HepG2 (cell line): ENCODE measurements around the gene APLF. TPM values are rescaled to one million over a fixed set of nuclear protein-coding genes. Genes with fewer than 3 reads are reported as not detected.
"Not testable (repeated sequence)": the region's sequence is repeated elsewhere in the genome, so short reads cannot be mapped to it uniquely, and the experiment has no call there.

ENCODE experiments used
- ATAC-seq: fragments of 200-7000 bp; cut with Tn5 transposase; 3 replicates; pipeline ENCODE4 v1.9.1; 2020; ENCODE audit warnings: mild to moderate bottlenecking, moderate library complexity
- BruUV-seq: library from RNA; stranded (reverse); fragments of 400-500 nt; replicated peaks from 2 replicates; lab custom pipeline; 2021; lab: Mats Ljungman, UMichigan
- CTCF ChIA-PET: fragments of 300-600 bp; formaldehyde crosslinking; extraction: SDS; loops from one replicate; lab custom pipeline; 2021; ENCODE audit warnings: low total read pairs, inconsistent platforms, low intra/inter-chr PET ratio; lab: Yijun Ruan, JAX
- POLR2A ChIA-PET: fragments of 350-600 bp; sonication (Branson Sonifier 250); formaldehyde crosslinking; loops from one replicate; lab custom pipeline; 2020; ENCODE audit warnings: antibody characterized with exemption, inconsistent platforms; lab: Yijun Ruan, JAX
- DNase-seq: peaks from one replicate; pipeline ENCODE4 v3.0.0-alpha.2; 2015; ENCODE audit warnings: low spot score
- FAIRE-seq: peaks from 3 replicates; lab custom pipeline; 2011; peaks lifted over from hg19 to GRCh38; lab: Jason Lieb, UNC
- H2AFZ ChIP-seq: one replicate; pipeline ENCODE4 v1.6.1; 2011; ENCODE audit warnings: low read length, inconsistent platforms
- H3K27ac ChIP-seq: fragments of 300-600 bp; 3 replicates; pipeline ENCODE4 v1.8.0; 2011; ENCODE audit warnings: mixed run types, mild to moderate bottlenecking, mixed read lengths, low read length, inconsistent platforms; ENCODE audit not compliant: insufficient read depth; ENCODE audit errors: extremely low read length
- H3K27me3 ChIP-seq, 2 experiments: fragments of 200-600 bp in 1 of 2; 2 replicates in 1 of 2; 3 replicates in 1 of 2; pipeline versions ENCODE4 v1.6.0 to v1.8.0; 2011; ENCODE audit warnings: low read length in 2 of 2, mild to moderate bottlenecking in 2 of 2, moderate library complexity in 2 of 2, inconsistent platforms in 1 of 2; ENCODE audit not compliant: insufficient read depth in 2 of 2, control insufficient read depth in 1 of 2
- H3K36me3 ChIP-seq, 2 experiments: fragments of 200-600 bp in 1 of 2; replicated peaks in 1 of 2; 2 replicates in 1 of 2; 3 replicates in 1 of 2; pipeline versions ENCODE4 v1.5.1 to v1.8.0; 2011; ENCODE audit warnings: low read length in 2 of 2, inconsistent platforms in 1 of 2; ENCODE audit not compliant: insufficient read depth in 2 of 2, control insufficient read depth in 1 of 2
- H3K4me1 ChIP-seq: 2 replicates; pipeline ENCODE4 v1.5.1; 2012; ENCODE audit warnings: low read length, inconsistent platforms; ENCODE audit not compliant: insufficient read depth
- H3K4me2 ChIP-seq: 2 replicates; pipeline ENCODE4 v1.6.0; 2011; ENCODE audit warnings: low read depth, low read length, inconsistent platforms
- H3K4me3 ChIP-seq, 3 experiments: fragments of 200-600 bp in 1 of 3; sonication (generic), shearing (Covaris generic) in 1 of 3; replicated peaks in 1 of 3; 2 replicates each; pipeline ENCODE4 v1.5.1; 2011 to 2016; ENCODE audit warnings: low read length in 3 of 3, inconsistent platforms in 2 of 3, low read depth in 2 of 3, mild to moderate bottlenecking in 2 of 3, control low read depth in 1 of 3, mixed read lengths in 1 of 3; ENCODE audit not compliant: insufficient read depth in 1 of 3
- H3K79me2 ChIP-seq: one replicate; pipeline ENCODE4 v1.6.1; 2011; ENCODE audit warnings: low read length, inconsistent platforms; ENCODE audit not compliant: insufficient read depth
- H3K9ac ChIP-seq: 2 replicates; pipeline ENCODE4 v1.6.0; 2011; ENCODE audit warnings: mild to moderate bottlenecking, low read depth, low read length, inconsistent platforms; ENCODE audit not compliant: insufficient read depth
- H3K9me3 ChIP-seq: 2 replicates; pipeline ENCODE4 v1.5.1; 2012; ENCODE audit warnings: mild to moderate bottlenecking, low read length
- H4K20me1 ChIP-seq: 2 replicates; pipeline ENCODE4 v1.6.0; 2011; ENCODE audit warnings: inconsistent platforms, mild to moderate bottlenecking, low read length, moderate library complexity; ENCODE audit not compliant: insufficient read depth
- HMG20A ChIP-seq: IDR thresholded peaks from 2 replicates; pipeline ENCODE4 v1.6.1; 2016; ENCODE audit warnings: borderline replicate concordance
- HNRNPLL ChIP-seq: fragments of 200-400 bp; formaldehyde crosslinking; IDR thresholded peaks from 2 replicates; pipeline ENCODE4 v1.6.1; 2017; ENCODE audit warnings: mild to moderate bottlenecking, low read depth, low read length; ENCODE audit not compliant: poor library complexity, severe bottlenecking
- MAFF ChIP-seq: IDR thresholded peaks from 2 replicates; pipeline ENCODE4 v1.6.1; 2011; ENCODE audit warnings: low read depth, low read length, improper control_type of control experiment
- MAFK ChIP-seq, 2 experiments: IDR thresholded peaks in 1 of 2; conservative IDR thresholded peaks in 1 of 2; 2 replicates each; pipeline ENCODE4 v1.6.1; 2011; ENCODE audit warnings: improper control_type of control experiment in 2 of 2, low read length in 2 of 2
- RARG ChIP-seq: sonication (generic); formaldehyde crosslinking; IDR thresholded peaks from 2 replicates; pipeline ENCODE4 v1.4.0; 2020; ENCODE audit warnings: low read depth, mild to moderate bottlenecking, missing genetic modification reagents
- RFXANK ChIP-seq: IDR thresholded peaks from 2 replicates; pipeline ENCODE4 v1.6.1; 2016
- SP5 ChIP-seq: IDR thresholded peaks from 2 replicates; pipeline ENCODE4 v1.6.1; 2016; ENCODE audit warnings: low read depth, borderline replicate concordance
- ZBTB8A ChIP-seq: sonication (generic); formaldehyde crosslinking; IDR thresholded peaks from 2 replicates; pipeline ENCODE4 v1.4.0; 2020; ENCODE audit warnings: mild to moderate bottlenecking, low read depth, missing genetic modification reagents, borderline replicate concordance
- ZFP1 ChIP-seq: IDR thresholded peaks from 2 replicates; pipeline ENCODE4 v1.6.1; 2016
- ZNF598 ChIP-seq: sonication (generic); formaldehyde crosslinking; IDR thresholded peaks from 2 replicates; pipeline ENCODE4 v1.5.1; 2020; ENCODE audit warnings: mild to moderate bottlenecking, missing genetic modification reagents, borderline replicate concordance
- ZNF777 ChIP-seq: sonication (generic); formaldehyde crosslinking; IDR thresholded peaks from 2 replicates; pipeline ENCODE4 v1.4.0; 2020; ENCODE audit warnings: missing genetic modification reagents
- ZNF790 ChIP-seq: sonication (generic); formaldehyde crosslinking; IDR thresholded peaks from 2 replicates; pipeline ENCODE4 v1.8.0; 2022; ENCODE audit warnings: missing genetic modification reagents, mild to moderate bottlenecking, borderline replicate concordance
- WGBS: methylation state at CpG from one replicate; pipeline ENCODE4 v1.1.6; 2017; ENCODE audit warnings: low lambda C conversion rate; 5-methylcytosine and 5-hydroxymethylcytosine counted together
- in situ Hi-C: cut with HindIII; loops from 2 replicates; pipeline ENCODE4 v1.10.0; 2017; ENCODE audit warnings: low pct_unique_long_range_greater_than_20kb; ENCODE audit not compliant: extremely low pct_ligation_motif_present
- intact Hi-C: fragments of 100-400 bp; cut with micrococcal nuclease; formaldehyde crosslinking; loops from one replicate; pipeline ENCODE4 v1.10.0; 2022; ENCODE audit not compliant: unreplicated experiment
- polyA plus RNA-seq, 8 experiments: library from polyadenylated mRNA; depleted of rRNA in 3 of 8; stranded (reverse) in 7 of 8; unstranded in 1 of 8; fragments of >200 nt; fragmentation: Illumina TruSeq in 4 of 8; extraction: Trizol in 4 of 8; gene quantifications; 2 replicates each; pipeline versions ENCODE4 v1.2.1 to v1.2.3, GENCODE V29; 2011 to 2016; ENCODE audit warnings: low read depth in 4 of 8, missing spikeins in 1 of 8, mixed read lengths in 1 of 8; ENCODE audit not compliant: insufficient read depth in 1 of 8
- total RNA-seq, 5 experiments: library from RNA; depleted of rRNA; stranded (reverse); fragments of >200 nt; fragmentation: Illumina TruSeq; extraction: Trizol; gene quantifications; 2 replicates each; pipeline ENCODE4 v1.2.3, GENCODE V29; 2016; ENCODE audit warnings: low read depth in 1 of 5

Gene APLF
- total and polyA plus RNA-seq, 2 of the 13 experiments (the other 11 are each of a cell fraction or from before 2014, with no cell fraction given): 0.45 to 2.2 TPM

- TF ChIP-seq HMG20A (CRISPR knock-in tag): no peak
- no peak for TF ChIP-seq SP5 (CRISPR knock-in tag)
- TF ChIP-seq ZNF598 (CRISPR knock-in tag): no peak
- TF ChIP-seq ZFP1 (CRISPR knock-in tag): no peak
- TF ChIP-seq RFXANK (CRISPR knock-in tag): no peak
- no peak for TF ChIP-seq ZNF790 (CRISPR knock-in tag)
- TF ChIP-seq ZBTB8A (CRISPR knock-in tag): no peak
- TF ChIP-seq ZNF777 (CRISPR knock-in tag): no peak
- TF ChIP-seq HNRNPLL: no peak
- TF ChIP-seq, all 625 proteins: peak for 0
Observed at GRCh38 chr2:68548396-68548795, 81.0 kb downstream of the APLF start (continued).

- no TSS peak for BruUV-seq
- ATAC-seq (no peak), FAIRE-seq (no peak)
- no peak overlapping the region for H3K4me2 ChIP-seq
- WGBS: 12% methylated on average over 1 of the region's 1 CpG
- POLR2A ChIA-PET: no interaction called here
- no peak overlapping the region for H2AFZ ChIP-seq
- no peaks in the 10 kb centered on the region for H3K4me1 ChIP-seq
- H3K36me3 ChIP-seq: no peaks in the 10 kb centered on the region
- in situ Hi-C loops (no loop called here), intact Hi-C loops (no loop called here)
- H4K20me1 ChIP-seq: no peaks in the 10 kb centered on the region
- H3K4me3 ChIP-seq: no peak overlapping the region
- H3K27me3 ChIP-seq: no peaks in the 10 kb centered on the region
- H3K79me2 ChIP-seq: no peaks in the 10 kb centered on the region
- no peak overlapping the region for H3K9ac ChIP-seq
- TF ChIP-seq MAFF (peak; percentile 53; the same call in 1 of the 2 replicates), RARG (CRISPR knock-in tag) (no peak), MAFK (conservative IDR thresholded peaks at IDR 0.05 in 1 of 2, IDR thresholded peaks at IDR 0.05 in 1 of 2; ENCODE audit: low read length in 2 of 2) (peak; percentile 67 to 73)
- TF ChIP-seq, all 625 proteins: peak for 2
- DNase-seq: no peak
- Histone ChIP-seq H3K9me3 (no peaks in the 10 kb centered on the region), H3K27ac (no peak overlapping the region)
- CTCF ChIA-PET: no interaction called here
Observed at GRCh38 chr2:68553098-68553497, 85.7 kb downstream of the APLF start.

GRCh38 chr2:68555425-68556206 is 88.2 kb downstream of the APLF start:
- DNase-seq, FAIRE-seq, CTCF ChIA-PET: not testable (repeated sequence)

More at GRCh38 chr2:68555425-68556206, 88.2 kb downstream of the APLF start:
- H2AFZ ChIP-seq, H3K9me3 ChIP-seq, H4K20me1 ChIP-seq, ATAC-seq, H3K9ac ChIP-seq, H3K36me3 ChIP-seq, H3K4me3 ChIP-seq, H3K27me3 ChIP-seq, POLR2A ChIA-PET, H3K4me2 ChIP-seq, in situ Hi-C loops, H3K27ac ChIP-seq, BruUV-seq, H3K79me2 ChIP-seq, intact Hi-C loops: not testable (repeated sequence)
- H3K4me1 ChIP-seq: peaks cover 10% of the 10 kb centered on the region
- WGBS: 62% methylated on average over 5 of the region's 5 CpGs
